Astrocyte (in vitro differentiated cells and primary cell): ENCODE data around the gene ENTPD2. TPM values are rescaled to one million over a fixed set of nuclear protein-coding genes. Genes with fewer than 3 reads are reported as not detected.

Experiments used
- DNase-seq: peaks from one replicate; pipeline ENCODE4 v3.0.0-alpha.2; 2010; ENCODE audit warnings: low read depth
- FAIRE-seq: peaks from 2 replicates; lab custom pipeline; 2011; peaks lifted over from hg19 to GRCh38; lab: Jason Lieb, UNC
- H2AFZ ChIP-seq: 2 replicates; pipeline ENCODE4 v1.6.0; 2012; ENCODE audit warnings: low read depth, low read length, inconsistent platforms
- H3K27ac ChIP-seq: 2 replicates; pipeline ENCODE4 v1.5.1; 2011; ENCODE audit warnings: low read depth, low read length, inconsistent platforms
- H3K27me3 ChIP-seq: 2 replicates; pipeline ENCODE4 v1.6.0; 2011; ENCODE audit warnings: low read length, inconsistent platforms; ENCODE audit not compliant: insufficient read depth
- H3K36me3 ChIP-seq: 2 replicates; pipeline ENCODE4 v1.5.1; 2011; ENCODE audit warnings: low read length, inconsistent platforms; ENCODE audit not compliant: insufficient read depth
- H3K4me1 ChIP-seq: 2 replicates; pipeline ENCODE4 v1.5.1; 2011; ENCODE audit warnings: low read length, inconsistent platforms; ENCODE audit not compliant: insufficient read depth
- H3K4me2 ChIP-seq: 2 replicates; pipeline ENCODE4 v1.6.0; 2012; ENCODE audit warnings: low read length, inconsistent platforms
- H3K4me3 ChIP-seq: 2 replicates; pipeline ENCODE4 v1.5.1; 2011; ENCODE audit warnings: low read depth, mild to moderate bottlenecking, low read length, inconsistent platforms; ENCODE audit not compliant: insufficient read depth
- H3K79me2 ChIP-seq: 2 replicates; pipeline ENCODE4 v1.6.0; 2012; ENCODE audit warnings: mild to moderate bottlenecking, low read length, inconsistent platforms; ENCODE audit not compliant: insufficient read depth
- H3K9ac ChIP-seq: 2 replicates; pipeline ENCODE4 v1.6.0; 2012; ENCODE audit warnings: mild to moderate bottlenecking, low read length, inconsistent platforms
- H3K9me3 ChIP-seq: 2 replicates; pipeline ENCODE4 v1.5.1; 2012; ENCODE audit warnings: low read depth, mild to moderate bottlenecking, low read length, inconsistent platforms; ENCODE audit not compliant: insufficient read depth
- H4K20me1 ChIP-seq: 2 replicates; pipeline ENCODE4 v1.6.0; 2012; ENCODE audit warnings: low read length, inconsistent platforms; ENCODE audit not compliant: insufficient read depth
- H3K27ac Mint-ChIP-seq: one replicate; pipeline ENCODE4 v1.8.0; 2021; ENCODE audit warnings: mild to moderate bottlenecking, mixed read lengths; ENCODE audit not compliant: unreplicated experiment
- H3K27me3 Mint-ChIP-seq: one replicate; pipeline ENCODE4 v1.8.0; 2021; ENCODE audit warnings: low read depth, mixed read lengths; ENCODE audit not compliant: unreplicated experiment
- H3K36me3 Mint-ChIP-seq: one replicate; pipeline ENCODE4 v1.8.0; 2021; ENCODE audit warnings: low read depth, mixed read lengths; ENCODE audit not compliant: unreplicated experiment
- H3K4me1 Mint-ChIP-seq: one replicate; pipeline ENCODE4 v1.8.0; 2021; ENCODE audit warnings: low read depth, mixed read lengths; ENCODE audit not compliant: unreplicated experiment
- H3K4me3 Mint-ChIP-seq: one replicate; pipeline ENCODE4 v1.8.0; 2021; ENCODE audit warnings: mild to moderate bottlenecking, moderate library complexity, mixed read lengths; ENCODE audit not compliant: unreplicated experiment
- H3K9me3 Mint-ChIP-seq: one replicate; pipeline ENCODE4 v1.8.0; 2021; ENCODE audit warnings: mild to moderate bottlenecking, mixed read lengths; ENCODE audit not compliant: unreplicated experiment
- CTCF ChIP-seq: IDR thresholded peaks from 2 replicates; pipeline ENCODE4 v1.5.1; 2011; ENCODE audit warnings: low read depth, mild to moderate bottlenecking, inconsistent platforms, low read length, moderate library complexity; ENCODE audit not compliant: insufficient read depth
- EZH2 ChIP-seq: IDR thresholded peaks from 2 replicates; pipeline ENCODE4 v1.6.1; 2012; ENCODE audit warnings: mild to moderate bottlenecking, low read length, inconsistent platforms; ENCODE audit not compliant: insufficient read depth
- total RNA-seq: library from RNA; stranded (reverse); gene quantifications from 2 replicates; pipeline ENCODE4 v1.2.1, GENCODE V29; 2021

ENTPD2 gene
- total RNA-seq, 1 donor from 2014 or later: 0.14 TPM

DNA sequence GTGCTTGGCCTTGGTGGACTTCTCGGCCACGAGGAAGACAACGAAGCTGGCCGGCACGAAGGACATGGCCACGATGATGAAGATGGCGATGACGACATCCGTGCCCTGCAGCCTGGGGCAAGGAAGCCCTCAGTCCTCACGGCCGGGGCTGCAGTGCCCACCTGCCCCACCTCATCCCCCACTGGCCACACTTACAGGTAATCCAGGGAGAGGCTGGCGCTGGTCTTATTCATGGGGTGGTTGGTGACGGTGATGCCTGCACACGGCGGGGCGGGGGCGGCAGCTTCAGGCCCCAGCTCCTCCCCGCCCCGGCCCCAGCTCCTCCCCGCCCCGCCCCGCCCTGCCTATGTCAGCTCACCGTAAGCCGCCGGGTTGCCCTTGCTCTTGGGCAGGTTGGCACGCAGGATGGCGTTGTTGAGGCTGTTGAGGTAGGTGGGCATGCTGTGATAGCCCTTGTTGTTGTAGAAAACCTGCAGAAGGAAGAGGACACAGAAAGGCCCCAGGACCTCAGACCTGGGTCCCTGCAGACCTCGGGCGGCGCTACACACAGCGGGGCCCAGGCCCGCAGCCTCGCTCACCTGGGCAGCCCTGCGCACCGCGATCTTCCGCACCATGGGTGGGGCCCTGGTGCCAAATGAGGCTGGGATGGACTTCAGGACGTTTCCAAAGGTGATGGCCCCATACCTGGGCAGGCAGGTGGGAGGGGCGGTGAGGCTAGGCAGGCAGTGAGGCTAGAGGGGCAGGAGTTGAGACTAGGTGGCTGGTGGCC lies 41.8 kb downstream of the ENTPD2 start:
- DNase-seq (no peak), FAIRE-seq (no peak)
- Histone ChIP-seq H3K4me3 (no peak overlapping the region), H3K36me3 (no peaks in the 10 kb centered on the region), H3K27ac (no peak overlapping the region), H2AFZ (no peak overlapping the region), H3K9me3 (no peaks in the 10 kb centered on the region), H3K4me2 (no peak overlapping the region), H3K27me3 (no peaks in the 10 kb centered on the region), H3K9ac (no peak overlapping the region), H3K79me2 (no peaks in the 10 kb centered on the region), H3K4me1 (no peaks in the 10 kb centered on the region), H4K20me1 (no peaks in the 10 kb centered on the region)
- Mint-ChIP-seq H3K4me1 (no peaks in the 10 kb centered on the region), H3K27ac (no peak overlapping the region), H3K9me3 (no peaks in the 10 kb centered on the region), H3K27me3 (no peaks in the 10 kb centered on the region), H3K36me3 (peaks cover 9% of the 10 kb centered on the region), H3K4me3 (no peak overlapping the region)
- TF ChIP-seq EZH2: no peak
- no peak for TF ChIP-seq CTCF

DNA sequence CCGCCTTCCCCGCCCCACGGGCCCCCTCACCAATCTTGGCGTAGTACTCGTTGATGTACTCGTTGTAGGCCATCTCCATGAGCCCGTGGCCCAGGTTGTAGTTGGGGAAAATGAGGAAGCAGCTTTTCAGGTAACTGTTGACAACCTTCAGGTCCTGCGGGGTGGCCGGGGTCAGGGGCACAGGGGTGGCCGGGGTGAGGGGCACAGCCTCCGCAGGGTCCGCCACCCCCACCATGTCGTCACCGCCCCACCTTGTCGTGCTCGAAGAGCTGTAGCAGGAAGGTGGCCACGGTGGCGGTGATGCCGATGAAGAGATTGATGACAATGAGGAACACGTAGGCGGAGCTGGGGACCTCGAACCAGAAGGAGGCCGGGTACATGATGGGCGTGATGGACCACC lies 42.7 kb downstream of the ENTPD2 start:
- Histone ChIP-seq H3K4me2 (no peak overlapping the region), H3K79me2 (no peaks in the 10 kb centered on the region), H2AFZ (no peak overlapping the region), H3K27ac (no peak overlapping the region), H3K9ac (no peak overlapping the region), H3K4me3 (no peak overlapping the region), H3K4me1 (no peaks in the 10 kb centered on the region), H4K20me1 (no peaks in the 10 kb centered on the region), H3K36me3 (no peaks in the 10 kb centered on the region), H3K27me3 (no peaks in the 10 kb centered on the region), H3K9me3 (no peaks in the 10 kb centered on the region)
- no peaks in the 10 kb centered on the region for H3K4me1 Mint-ChIP-seq
- H3K27ac Mint-ChIP-seq: no peak overlapping the region
- no peaks in the 10 kb centered on the region for H3K27me3 Mint-ChIP-seq
- no peak overlapping the region for H3K4me3 Mint-ChIP-seq
- H3K36me3 Mint-ChIP-seq: peaks cover 5% of the 10 kb centered on the region
- TF ChIP-seq CTCF (no peak), EZH2 (no peak)
- no peaks in the 10 kb centered on the region for H3K9me3 Mint-ChIP-seq
- DNase-seq (no peak), FAIRE-seq (no peak)
